ENCODE results near the gene PSME3IP1. TPM values are rescaled to one million over a fixed set of nuclear protein-coding genes. Genes with fewer than 3 reads are reported as not detected.

The PSME3IP1 gene
- total and polyA plus RNA-seq, 5 donors = 57.8 to 68.7 (median 64.5) TPM

DNA sequence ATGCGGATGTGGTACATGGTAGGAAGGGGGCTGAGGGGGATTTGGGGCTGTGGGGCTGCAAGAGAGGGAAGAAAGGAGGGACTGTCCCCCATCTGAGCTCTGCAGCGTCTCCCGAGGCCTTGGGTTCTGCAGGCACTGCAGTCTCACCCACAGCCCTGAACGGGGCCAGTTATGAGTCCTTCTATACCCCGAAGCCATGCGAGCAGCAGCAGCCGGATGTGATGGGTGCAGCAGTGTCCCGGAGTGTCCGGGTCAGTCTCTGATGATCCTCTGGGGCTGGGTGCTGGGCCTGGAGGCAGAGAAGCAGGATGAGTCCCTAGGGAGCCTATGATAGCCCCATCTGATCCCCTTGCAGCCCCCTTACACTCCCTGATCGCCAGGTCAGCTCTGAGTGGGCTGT is 52.0 kb downstream of the PSME3IP1 start:
- intact Hi-C loops (cut with DNase I) = no loop called here
- H3K4me3 ChIP-seq (ENCODE audit: low read length) = no peak overlapping the region
- no peaks in the 10 kb centered on the region for H3K27me3 ChIP-seq (ENCODE audit: control insufficient read depth, insufficient read depth)
- no peaks in the 10 kb centered on the region for H3K4me1 ChIP-seq (ENCODE audit: control insufficient read depth, insufficient read depth, low read length)
- no peak for ATAC-seq
- 91% methylated on average over 10 of the region's 10 CpGs for WGBS
- peak in 1 of 3 donors; percentile 39 for DNase-seq
- H3K9me3 ChIP-seq (ENCODE audit: control insufficient read depth, low read length) = no peaks in the 10 kb centered on the region
- H3K27ac ChIP-seq (ENCODE audit: low read length) = no peak overlapping the region

DNA sequence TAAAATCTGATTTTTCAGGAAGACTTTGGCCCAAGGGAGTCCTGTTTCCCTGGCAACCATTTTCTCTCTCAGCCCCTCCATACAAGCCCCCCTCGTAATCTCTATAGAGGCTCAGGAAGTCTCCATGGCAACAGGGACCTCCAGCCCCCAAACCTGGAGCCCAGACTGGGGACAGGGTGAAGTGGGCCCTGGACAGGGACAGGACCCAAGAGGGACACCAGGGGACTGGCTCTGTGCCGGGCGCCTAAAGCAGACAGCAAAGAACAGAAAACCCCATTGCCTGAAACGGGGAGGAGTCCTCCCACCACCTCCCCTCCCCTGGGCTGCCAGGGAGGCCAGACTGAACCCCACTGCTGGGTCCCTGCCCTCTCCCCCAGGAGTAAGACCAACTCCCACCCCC is 52.8 kb downstream of the PSME3IP1 start:
- Histone ChIP-seq H3K27me3 (ENCODE audit: control insufficient read depth, insufficient read depth) (no peaks in the 10 kb centered on the region), H3K4me1 (ENCODE audit: control insufficient read depth, insufficient read depth, low read length) (no peaks in the 10 kb centered on the region), H3K4me3 (ENCODE audit: low read length) (no peak overlapping the region), H3K9me3 (ENCODE audit: control insufficient read depth, low read length) (no peaks in the 10 kb centered on the region), H3K27ac (ENCODE audit: low read length) (no peak overlapping the region)
- ATAC-seq (no peak), DNase-seq (peak in 2 of 3 donors; percentile 24 to 39)
- intact Hi-C loops (cut with DNase I) = no loop called here
- WGBS = 73% methylated on average over 4 of the region's 4 CpGs

DNA sequence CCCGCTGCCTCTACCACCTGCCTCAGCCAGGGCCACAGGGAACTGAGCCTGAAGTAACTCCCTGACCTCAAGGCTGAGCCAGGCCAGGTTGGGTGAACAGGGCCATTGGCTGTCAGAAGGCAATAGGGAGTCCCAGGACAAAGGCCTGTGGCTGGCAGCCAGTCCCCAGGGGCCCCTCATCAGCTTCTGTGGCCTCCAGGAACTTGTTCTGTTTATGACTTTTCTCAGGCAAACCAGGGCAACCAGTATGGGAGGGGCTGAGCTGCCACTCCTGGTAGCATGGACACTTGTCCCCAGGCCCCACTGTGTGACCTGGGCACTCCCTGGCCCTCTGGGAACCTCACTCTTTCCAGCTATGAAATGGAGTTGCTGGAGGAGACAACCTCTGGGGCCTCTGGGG is 53.4 kb downstream of the PSME3IP1 start:
- H3K27me3 ChIP-seq (ENCODE audit: control insufficient read depth, insufficient read depth) = no peaks in the 10 kb centered on the region
- ATAC-seq (no peak), DNase-seq (peak in 2 of 3 donors; percentile 20 to 23)
- H3K9me3 ChIP-seq (ENCODE audit: control insufficient read depth, low read length) = no peaks in the 10 kb centered on the region
- H3K27ac ChIP-seq (ENCODE audit: low read length) = no peak overlapping the region
- no peak overlapping the region for H3K4me3 ChIP-seq (ENCODE audit: low read length)
- 94% methylated on average over 1 of the region's 1 CpG for WGBS
- intact Hi-C loops (cut with DNase I) = no loop called here
- H3K4me1 ChIP-seq (ENCODE audit: control insufficient read depth, insufficient read depth, low read length) = no peaks in the 10 kb centered on the region

DNA sequence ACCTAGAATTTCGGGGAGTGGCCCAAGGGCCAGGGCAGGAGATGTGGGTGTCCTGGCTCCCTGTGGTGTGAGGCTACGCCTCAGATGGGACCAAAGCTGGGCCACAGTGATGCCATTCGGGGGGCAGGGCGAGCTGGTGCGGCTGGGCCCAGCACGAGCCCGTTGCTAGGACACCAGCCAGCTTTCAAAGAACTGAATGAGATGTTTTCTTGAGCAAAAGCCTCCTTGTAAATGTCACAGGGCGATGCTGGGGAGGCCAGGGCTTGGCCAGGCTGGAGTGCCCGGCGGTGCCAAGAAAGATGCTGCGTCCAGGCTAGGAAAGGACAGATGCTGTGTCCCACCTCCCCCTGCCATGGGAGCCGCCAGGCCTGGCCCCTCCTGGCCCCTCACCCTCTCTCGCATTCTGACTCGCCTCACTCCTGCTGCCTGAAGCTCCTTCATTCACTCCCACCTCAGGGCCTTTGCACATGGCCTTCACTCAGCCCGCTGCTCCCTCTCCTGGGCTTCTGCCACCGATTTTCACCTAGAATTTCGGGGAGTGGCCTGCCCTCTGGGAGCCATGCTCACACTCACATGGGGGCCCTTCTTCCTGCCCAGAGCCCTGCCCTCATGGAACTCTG is 54.4 kb downstream of the PSME3IP1 start:
- 76% methylated on average over 17 of the region's 17 CpGs for WGBS
- no peak overlapping the region for H3K27ac ChIP-seq (ENCODE audit: low read length)
- DNase-seq = peak in 2 of 3 donors; percentile 36 to 57

DNA sequence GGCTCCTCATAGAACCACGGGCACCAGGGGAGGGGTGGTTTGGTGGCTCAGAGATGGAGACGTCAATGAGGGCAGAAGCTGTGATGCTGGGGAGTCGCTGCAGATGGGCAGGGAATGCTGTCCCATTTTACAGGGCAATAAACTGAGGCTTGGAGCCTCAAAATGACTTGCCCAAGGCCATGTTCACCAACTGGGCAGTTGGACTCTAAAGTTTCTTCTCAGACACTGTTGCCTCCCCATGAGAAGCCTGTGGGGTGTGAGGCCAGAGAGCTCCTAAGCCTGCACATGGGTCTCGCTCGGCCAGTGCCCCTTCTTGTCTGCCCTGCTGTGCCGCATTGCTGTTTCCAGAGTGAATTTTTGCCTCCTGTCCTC is 54.9 kb downstream of the PSME3IP1 start:
- ATAC-seq (no peak), DNase-seq (no peak)
- intact Hi-C loops (cut with DNase I) = no loop called here
- 96% methylated on average over 6 of the region's 6 CpGs for WGBS
- H3K27me3 ChIP-seq (ENCODE audit: control insufficient read depth, insufficient read depth) = no peaks in the 10 kb centered on the region
- H3K4me1 ChIP-seq (ENCODE audit: control insufficient read depth, insufficient read depth, low read length) = no peaks in the 10 kb centered on the region
- no peak overlapping the region for H3K27ac ChIP-seq (ENCODE audit: low read length)
- H3K4me3 ChIP-seq (ENCODE audit: low read length) = no peak overlapping the region
- H3K9me3 ChIP-seq (ENCODE audit: control insufficient read depth, low read length) = no peaks in the 10 kb centered on the region

More for the DNA sequence above, 54.4 kb downstream of the PSME3IP1 start:
- H3K4me3 ChIP-seq (ENCODE audit: low read length) = no peak overlapping the region
- no peak for ATAC-seq
- H3K27me3 ChIP-seq (ENCODE audit: control insufficient read depth, insufficient read depth) = no peaks in the 10 kb centered on the region
- intact Hi-C loops (cut with DNase I) = no loop called here
- no peaks in the 10 kb centered on the region for H3K4me1 ChIP-seq (ENCODE audit: control insufficient read depth, insufficient read depth, low read length)
- H3K9me3 ChIP-seq (ENCODE audit: control insufficient read depth, low read length) = no peaks in the 10 kb centered on the region

DNA sequence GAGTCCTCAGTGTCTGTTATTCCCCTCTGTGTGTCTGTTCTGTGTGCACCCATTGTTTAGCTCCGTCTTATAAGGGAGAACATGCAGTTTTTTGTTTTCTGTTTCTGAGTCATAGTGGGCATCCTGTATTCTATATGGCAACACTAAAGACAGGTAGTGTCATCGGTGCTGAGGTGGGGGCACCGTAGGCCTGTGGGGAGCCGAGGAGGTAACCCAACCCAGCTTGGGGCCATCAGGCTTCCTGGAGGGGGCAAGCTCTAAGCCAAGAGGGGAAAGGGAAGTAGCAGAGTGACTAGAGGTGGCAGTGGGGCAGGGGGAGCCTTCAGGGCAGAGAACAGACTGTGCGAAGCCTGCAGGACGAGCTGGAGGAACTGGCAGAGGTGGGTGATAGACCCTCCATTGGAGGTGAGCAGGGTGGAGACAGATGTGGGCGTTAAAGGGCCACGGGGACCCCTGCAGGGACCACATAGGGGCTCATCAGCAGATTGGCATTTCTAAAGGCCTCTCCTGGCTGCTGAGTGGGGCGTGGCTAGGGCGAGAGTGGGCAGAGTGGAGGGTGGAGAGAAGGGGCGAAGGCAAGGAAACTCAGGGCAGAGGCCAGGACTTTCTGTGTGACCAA is 57.0 kb downstream of the PSME3IP1 start:
- no peak overlapping the region for H3K4me3 ChIP-seq (ENCODE audit: low read length)
- H3K27ac ChIP-seq (ENCODE audit: low read length) = no peak overlapping the region
- peak in 1 of 3 donors; percentile 28 for DNase-seq
- ATAC-seq = no peak
- H3K4me1 ChIP-seq (ENCODE audit: control insufficient read depth, insufficient read depth, low read length) = no peaks in the 10 kb centered on the region
- no peaks in the 10 kb centered on the region for H3K27me3 ChIP-seq (ENCODE audit: control insufficient read depth, insufficient read depth)
- WGBS = 86% methylated on average over 11 of the region's 11 CpGs
- intact Hi-C loops (cut with DNase I) = no loop called here
- H3K9me3 ChIP-seq (ENCODE audit: control insufficient read depth, low read length) = no peaks in the 10 kb centered on the region

DNA sequence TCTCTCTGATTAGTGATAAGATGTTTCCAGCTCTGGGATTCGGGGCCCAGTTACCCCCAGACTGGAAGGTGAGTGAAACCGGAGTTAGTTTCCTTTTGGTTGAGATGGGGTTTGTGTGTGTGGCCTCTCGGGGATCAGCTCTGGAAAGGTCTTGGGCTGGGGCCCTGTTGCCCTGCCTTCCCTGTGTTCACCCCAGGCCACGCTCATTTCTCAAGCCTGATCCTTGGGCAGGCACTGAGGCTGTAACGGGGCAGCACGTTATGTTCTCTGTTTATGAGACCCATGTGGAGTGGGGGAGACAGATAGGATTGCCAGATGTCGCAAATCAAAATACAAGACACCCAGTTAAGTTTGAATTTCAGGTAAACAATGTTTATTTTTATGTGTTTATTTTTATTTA is 58.0 kb downstream of the PSME3IP1 start:
- H3K9me3 ChIP-seq (ENCODE audit: control insufficient read depth, low read length) = no peaks in the 10 kb centered on the region
- H3K27ac ChIP-seq (ENCODE audit: low read length) = no peak overlapping the region
- intact Hi-C loops (cut with DNase I) = no loop called here
- H3K27me3 ChIP-seq (ENCODE audit: control insufficient read depth, insufficient read depth) = no peaks in the 10 kb centered on the region
- ATAC-seq (no peak), DNase-seq (peak in 1 of 3 donors; percentile 7)
- H3K4me3 ChIP-seq (ENCODE audit: low read length) = no peak overlapping the region
- no peaks in the 10 kb centered on the region for H3K4me1 ChIP-seq (ENCODE audit: control insufficient read depth, insufficient read depth, low read length)
- WGBS = 97% methylated on average over 7 of the region's 7 CpGs

DNA sequence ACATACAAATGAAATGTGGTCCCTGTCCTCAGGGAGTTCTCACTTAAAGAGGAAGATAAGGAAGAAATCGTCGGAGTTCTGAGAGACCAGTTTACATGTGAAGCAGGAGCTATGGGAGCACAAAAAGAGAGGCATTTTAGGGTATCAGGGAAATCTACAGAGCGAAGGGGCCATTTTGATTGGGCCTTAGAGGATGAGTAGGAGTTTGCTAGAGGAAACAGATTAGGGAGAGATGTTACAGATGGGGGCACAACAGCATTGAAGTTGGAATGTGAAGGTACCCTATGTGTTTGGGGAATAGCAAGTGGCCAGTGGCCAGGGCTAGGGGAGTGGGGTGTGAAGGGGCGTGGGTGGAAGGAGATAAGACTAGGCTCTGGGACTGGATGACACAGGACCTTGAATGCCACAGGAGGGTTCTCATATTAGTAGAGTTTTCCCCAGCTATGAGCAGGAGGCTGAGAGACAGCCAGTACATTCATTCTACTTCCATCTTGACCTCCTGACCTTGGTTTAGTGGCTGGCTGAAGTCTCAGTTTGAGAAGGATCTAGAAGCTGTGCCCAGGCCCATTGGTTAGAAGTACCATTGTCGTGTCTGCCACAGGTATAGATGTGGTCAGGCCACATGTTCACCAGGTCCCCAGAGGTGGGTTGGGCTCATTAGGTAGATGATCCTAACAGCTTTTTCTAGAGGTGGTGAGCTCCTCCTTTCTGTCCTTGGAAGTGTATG is 58.6 kb downstream of the PSME3IP1 start:
- ATAC-seq = no peak
- Histone ChIP-seq H3K27me3 (ENCODE audit: control insufficient read depth, insufficient read depth) (no peaks in the 10 kb centered on the region), H3K27ac (ENCODE audit: low read length) (no peak overlapping the region), H3K4me1 (ENCODE audit: control insufficient read depth, insufficient read depth, low read length) (no peaks in the 10 kb centered on the region), H3K9me3 (ENCODE audit: control insufficient read depth, low read length) (no peaks in the 10 kb centered on the region), H3K4me3 (ENCODE audit: low read length) (no peak overlapping the region)
- no peak for DNase-seq
- WGBS = 91% methylated on average over 5 of the region's 5 CpGs
- intact Hi-C loops (cut with DNase I) = no loop called here

DNA sequence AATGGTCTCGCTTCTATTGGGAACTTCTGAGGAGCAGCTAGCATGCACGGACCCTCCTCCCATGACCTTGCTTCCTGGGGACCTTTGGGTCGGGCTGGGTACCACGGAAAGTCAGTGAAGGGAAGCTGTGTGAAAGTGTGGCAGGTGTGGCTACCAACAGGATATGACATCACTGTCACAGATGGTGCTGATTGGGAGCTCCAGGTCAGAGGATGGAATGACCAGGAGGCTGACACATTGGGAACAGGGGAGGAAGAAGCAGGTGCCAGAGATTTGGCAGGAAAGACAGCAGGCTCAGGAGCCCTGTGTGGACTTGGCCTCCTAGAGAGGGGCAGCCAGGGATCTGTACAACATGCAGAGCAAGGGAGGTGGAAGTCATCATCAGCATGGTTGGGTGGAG is 59.4 kb downstream of the PSME3IP1 start:
- no peak for ATAC-seq
- WGBS = 86% methylated on average over 4 of the region's 4 CpGs

DNA sequence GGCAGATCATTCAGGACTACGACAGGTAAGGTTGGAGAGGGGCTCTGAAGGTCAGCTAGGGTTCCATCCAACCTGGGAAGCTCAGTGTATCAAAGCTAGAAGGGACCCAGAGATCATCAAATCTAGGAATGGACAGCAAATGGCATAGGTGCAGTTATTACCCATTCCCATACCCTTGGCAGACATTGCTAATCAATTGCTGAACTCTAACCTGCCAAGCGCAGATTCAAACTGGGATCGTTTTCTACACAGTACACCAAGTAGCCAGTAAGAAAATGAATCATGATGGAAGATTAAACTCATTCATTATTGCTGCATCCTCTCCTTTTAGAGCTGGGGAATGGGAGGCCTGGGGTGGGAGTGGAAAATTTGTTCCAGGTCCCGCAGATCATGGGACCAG is 59.9 kb downstream of the PSME3IP1 start:
- WGBS = 96% methylated on average over 4 of the region's 4 CpGs
- Histone ChIP-seq H3K4me1 (ENCODE audit: control insufficient read depth, insufficient read depth, low read length) (no peaks in the 10 kb centered on the region), H3K27me3 (ENCODE audit: control insufficient read depth, insufficient read depth) (no peaks in the 10 kb centered on the region), H3K27ac (ENCODE audit: low read length) (no peak overlapping the region), H3K4me3 (ENCODE audit: low read length) (no peak overlapping the region), H3K9me3 (ENCODE audit: control insufficient read depth, low read length) (no peaks in the 10 kb centered on the region)
- ATAC-seq (no peak), DNase-seq (no peak)
- intact Hi-C loops (cut with DNase I) = no loop called here

More for the DNA sequence above, 59.4 kb downstream of the PSME3IP1 start:
- Histone ChIP-seq H3K4me3 (ENCODE audit: low read length) (no peak overlapping the region), H3K4me1 (ENCODE audit: control insufficient read depth, insufficient read depth, low read length) (no peaks in the 10 kb centered on the region), H3K9me3 (ENCODE audit: control insufficient read depth, low read length) (no peaks in the 10 kb centered on the region), H3K27me3 (ENCODE audit: control insufficient read depth, insufficient read depth) (no peaks in the 10 kb centered on the region), H3K27ac (ENCODE audit: low read length) (no peak overlapping the region)
- intact Hi-C loops (cut with DNase I) = no loop called here
- no peak for DNase-seq

DNA sequence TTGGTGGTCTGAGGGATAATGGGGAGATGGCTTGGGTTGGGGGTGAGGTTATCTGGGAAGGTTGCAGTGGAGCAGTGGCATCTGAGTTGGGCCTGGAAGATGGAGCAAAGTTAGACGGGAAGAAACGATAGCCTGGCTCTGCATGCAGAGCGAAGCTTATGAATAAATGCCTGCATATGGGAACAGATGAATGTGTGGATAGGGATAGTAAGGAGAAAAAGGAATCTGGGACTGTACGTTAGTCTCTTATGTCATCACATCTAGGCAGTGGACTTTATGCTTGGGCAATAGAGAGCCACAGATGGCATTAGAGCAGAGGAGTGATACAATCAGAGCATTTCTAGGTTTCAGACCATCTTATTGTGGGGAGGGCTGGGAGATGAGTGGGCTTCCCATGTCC is 60.5 kb downstream of the PSME3IP1 start:
- DNase-seq = no peak
- H3K9me3 ChIP-seq (ENCODE audit: control insufficient read depth, low read length) = no peaks in the 10 kb centered on the region
- intact Hi-C loops (cut with DNase I) = no loop called here
- H3K4me3 ChIP-seq (ENCODE audit: low read length) = no peak overlapping the region
- no peaks in the 10 kb centered on the region for H3K27me3 ChIP-seq (ENCODE audit: control insufficient read depth, insufficient read depth)
- no peak for ATAC-seq
- no peak overlapping the region for H3K27ac ChIP-seq (ENCODE audit: low read length)
- H3K4me1 ChIP-seq (ENCODE audit: control insufficient read depth, insufficient read depth, low read length) = no peaks in the 10 kb centered on the region
- 94% methylated on average over 4 of the region's 4 CpGs for WGBS
